GM19438 (cell line): ENCODE data around the gene MAN1B1.
"Not testable (repeated sequence)": the region's sequence is repeated elsewhere in the genome, so short reads cannot be mapped to it uniquely, and the experiment has no call there.

Experiments used
- ATAC-seq: cut with Tn5 transposase; IDR thresholded peaks from one replicate; pipeline ENCODE4 v1.9.1; 2021; ENCODE audit warnings: low read depth; ENCODE audit not compliant: unreplicated experiment

MAN1B1 gene

GRCh38 chr9:137052293-137052692, 34.5 kb upstream of the MAN1B1 start:
- ATAC-seq = no peak

GRCh38 chr9:137052998-137053943, 33.5 kb upstream of the MAN1B1 start:
- no peak for ATAC-seq

GRCh38 chr9:137053944-137054931, 32.5 kb upstream of the MAN1B1 start, which contains the start of gene ENTPD2:
ENTPD2 (minus strand) TSS chr9:137054061; CDS start chr9:137053997, 64 bp downstream.
- no peak for ATAC-seq

- ATAC-seq = no peak
These were observed 31.8 kb upstream of the MAN1B1 start for GRCh38 chr9:137054932-137055384.

- ATAC-seq = no peak
These were observed 31.1 kb upstream of the MAN1B1 start for GRCh38 chr9:137055385-137056364.

- ATAC-seq = no peak
These were observed 29.9 kb upstream of the MAN1B1 start for GRCh38 chr9:137056739-137057415.

GRCh38 chr9:137057545-137057944, 29.2 kb upstream of the MAN1B1 start:
- no peak for ATAC-seq

GRCh38 chr9:137058521-137059234, 28.1 kb upstream of the MAN1B1 start:
- ATAC-seq = no peak

- ATAC-seq = no peak
These were observed 24.4 kb upstream of the MAN1B1 start for GRCh38 chr9:137062384-137062783.

GRCh38 chr9:137062798-137063197, 24.0 kb upstream of the MAN1B1 start:
- not testable (repeated sequence) for ATAC-seq

- no peak for ATAC-seq
These were observed 23.3 kb upstream of the MAN1B1 start for GRCh38 chr9:137063311-137064026.

- ATAC-seq = no peak
These were observed 22.5 kb upstream of the MAN1B1 start for GRCh38 chr9:137064027-137064879.

- no peak for ATAC-seq
These were observed 22.0 kb upstream of the MAN1B1 start for GRCh38 chr9:137064880-137065164.

- no peak for ATAC-seq
These were observed 21.3 kb upstream of the MAN1B1 start for GRCh38 chr9:137065336-137065967.

- no peak for ATAC-seq
These were observed 20.5 kb upstream of the MAN1B1 start for GRCh38 chr9:137066096-137066861.
